Measurements from ENCODE around the gene PAFAH1B2. TPM values are rescaled to one million over a fixed set of nuclear protein-coding genes. Genes with fewer than 3 reads are reported as not detected.
"Not testable (repeated sequence)": the region's sequence is repeated elsewhere in the genome, so short reads cannot be mapped to it uniquely, and the experiment has no call there.

The PAFAH1B2 gene
- total RNA-seq, 1 donor, result 110 TPM

- not testable (repeated sequence) for H3K4me1 ChIP-seq (ENCODE audit: insufficient read depth, low read length); H3K9me3 ChIP-seq (ENCODE audit: low read depth, low read length); H3K27me3 ChIP-seq (ENCODE audit: insufficient read depth, low read length); H3K4me3 ChIP-seq (ENCODE audit: low read length)
Measured at GRCh38 chr11:117209351-117210125, 65.5 kb downstream of the PAFAH1B2 start.

GRCh38 chr11:117210620-117211019 is 66.5 kb downstream of the PAFAH1B2 start:
- H3K4me3 ChIP-seq (ENCODE audit: low read length), result no peak overlapping the region
- H3K9me3 ChIP-seq (ENCODE audit: low read depth, low read length), result no peaks in the 10 kb centered on the region
- H3K4me1 ChIP-seq (ENCODE audit: insufficient read depth, low read length), result no peaks in the 10 kb centered on the region
- no peaks in the 10 kb centered on the region for H3K27me3 ChIP-seq (ENCODE audit: insufficient read depth, low read length)

- no peaks in the 10 kb centered on the region for H3K9me3 ChIP-seq (ENCODE audit: low read depth, low read length)
- no peaks in the 10 kb centered on the region for H3K27me3 ChIP-seq (ENCODE audit: insufficient read depth, low read length)
- H3K4me1 ChIP-seq (ENCODE audit: insufficient read depth, low read length), result no peaks in the 10 kb centered on the region
- H3K4me3 ChIP-seq (ENCODE audit: low read length), result no peak overlapping the region
Measured at GRCh38 chr11:117212697-117213355, 68.7 kb downstream of the PAFAH1B2 start.

GRCh38 chr11:117214404-117215110 is 70.5 kb downstream of the PAFAH1B2 start:
- Histone ChIP-seq H3K4me1 (ENCODE audit: insufficient read depth, low read length) (peaks cover 1% of the 10 kb centered on the region), H3K4me3 (ENCODE audit: low read length) (no peak overlapping the region), H3K27me3 (ENCODE audit: insufficient read depth, low read length) (no peaks in the 10 kb centered on the region), H3K9me3 (ENCODE audit: low read depth, low read length) (no peaks in the 10 kb centered on the region)

- H3K4me1 ChIP-seq (ENCODE audit: insufficient read depth, low read length), result peaks cover 5% of the 10 kb centered on the region
- H3K27me3 ChIP-seq (ENCODE audit: insufficient read depth, low read length), result no peaks in the 10 kb centered on the region
- H3K4me3 ChIP-seq (ENCODE audit: low read length), result no peak overlapping the region
- H3K9me3 ChIP-seq (ENCODE audit: low read depth, low read length), result no peaks in the 10 kb centered on the region
Measured at GRCh38 chr11:117217141-117218084, 73.3 kb downstream of the PAFAH1B2 start.

- H3K27me3 ChIP-seq (ENCODE audit: insufficient read depth, low read length), result no peaks in the 10 kb centered on the region
- H3K4me3 ChIP-seq (ENCODE audit: low read length), result no peak overlapping the region
- H3K4me1 ChIP-seq (ENCODE audit: insufficient read depth, low read length), result peaks cover 5% of the 10 kb centered on the region
- H3K9me3 ChIP-seq (ENCODE audit: low read depth, low read length), result no peaks in the 10 kb centered on the region
Measured at GRCh38 chr11:117218133-117218915, 74.2 kb downstream of the PAFAH1B2 start.

- peaks cover 5% of the 10 kb centered on the region for H3K4me1 ChIP-seq (ENCODE audit: insufficient read depth, low read length)
- H3K9me3 ChIP-seq (ENCODE audit: low read depth, low read length), result no peaks in the 10 kb centered on the region
- H3K27me3 ChIP-seq (ENCODE audit: insufficient read depth, low read length), result no peaks in the 10 kb centered on the region
- no peak overlapping the region for H3K4me3 ChIP-seq (ENCODE audit: low read length)
Measured at GRCh38 chr11:117219001-117219400, 74.9 kb downstream of the PAFAH1B2 start.

- no peak overlapping the region for H3K4me3 ChIP-seq (ENCODE audit: low read length)
- H3K9me3 ChIP-seq (ENCODE audit: low read depth, low read length), result no peaks in the 10 kb centered on the region
- no peaks in the 10 kb centered on the region for H3K27me3 ChIP-seq (ENCODE audit: insufficient read depth, low read length)
- H3K4me1 ChIP-seq (ENCODE audit: insufficient read depth, low read length), result peaks cover 5% of the 10 kb centered on the region
Measured at GRCh38 chr11:117219455-117219854, 75.4 kb downstream of the PAFAH1B2 start.

- Histone ChIP-seq H3K9me3 (ENCODE audit: low read depth, low read length) (no peaks in the 10 kb centered on the region), H3K27me3 (ENCODE audit: insufficient read depth, low read length) (no peaks in the 10 kb centered on the region), H3K4me3 (ENCODE audit: low read length) (no peak overlapping the region), H3K4me1 (ENCODE audit: insufficient read depth, low read length) (peaks cover 5% of the 10 kb centered on the region)
Measured at GRCh38 chr11:117219995-117220394, 75.9 kb downstream of the PAFAH1B2 start.

- no peaks in the 10 kb centered on the region for H3K27me3 ChIP-seq (ENCODE audit: insufficient read depth, low read length)
- H3K4me3 ChIP-seq (ENCODE audit: low read length), result no peak overlapping the region
- peaks cover 5% of the 10 kb centered on the region for H3K4me1 ChIP-seq (ENCODE audit: insufficient read depth, low read length)
- no peaks in the 10 kb centered on the region for H3K9me3 ChIP-seq (ENCODE audit: low read depth, low read length)
Measured at GRCh38 chr11:117220568-117220967, 76.5 kb downstream of the PAFAH1B2 start.

GRCh38 chr11:117220999-117221774 is 77.1 kb downstream of the PAFAH1B2 start:
- H3K27me3 ChIP-seq (ENCODE audit: insufficient read depth, low read length), result no peaks in the 10 kb centered on the region
- H3K4me3 ChIP-seq (ENCODE audit: low read length), result no peak overlapping the region
- H3K9me3 ChIP-seq (ENCODE audit: low read depth, low read length), result no peaks in the 10 kb centered on the region
- H3K4me1 ChIP-seq (ENCODE audit: insufficient read depth, low read length), result peaks cover 6% of the 10 kb centered on the region

- H3K4me1 ChIP-seq (ENCODE audit: insufficient read depth, low read length), result peaks cover 14% of the 10 kb centered on the region
- H3K4me3 ChIP-seq (ENCODE audit: low read length), result no peak overlapping the region
- no peaks in the 10 kb centered on the region for H3K27me3 ChIP-seq (ENCODE audit: insufficient read depth, low read length)
- no peaks in the 10 kb centered on the region for H3K9me3 ChIP-seq (ENCODE audit: low read depth, low read length)
Measured at GRCh38 chr11:117221775-117222517, 77.9 kb downstream of the PAFAH1B2 start.

Data from mononuclear cell (primary cell).